ENCODE results near the gene FBN2. TPM values are rescaled to one million over a fixed set of nuclear protein-coding genes. Genes with fewer than 3 reads are reported as not detected.
"Not testable (repeated sequence)": the region's sequence is repeated elsewhere in the genome, so short reads cannot be mapped to it uniquely, and the experiment has no call there.

The FBN2 gene
- total and polyA plus RNA-seq, 9 of the 15 experiments (the other 6 are each of a cell fraction or from before 2014, with no cell fraction given), result 0.01 to 0.09 TPM; not detected in 7

- TF ChIP-seq FOXO4 (CRISPR knock-in tag; IDR thresholded peaks at IDR 0.05) (no peak), ELF2 (CRISPR knock-in tag; IDR thresholded peaks at IDR 0.05) (no peak), E2F8 (IDR thresholded peaks at IDR 0.05; ENCODE audit: low read depth, partially characterized antibody) (no peak), FOS (IDR thresholded peaks at IDR 0.05; ENCODE audit: extremely low read depth, insufficient read length) (no peak), POLR3G (IDR thresholded peaks at IDR 0.05; ENCODE audit: extremely low read depth, insufficient read length, insufficient replicate concordance) (no peak), SMC3 (conservative IDR thresholded peaks at IDR 0.05; ENCODE audit: insufficient read depth, low read depth, low read length) (no peak), TAF1 (IDR thresholded peaks at IDR 0.05; ENCODE audit: control insufficient read depth, extremely low read depth, insufficient read depth, low read length, severe bottlenecking) (no peak)
Observed at GRCh38 chr5:128402506-128402905, 135.5 kb downstream of the FBN2 start (continued).

- H4K20me1 ChIP-seq (replicated peaks; ENCODE audit: control insufficient read depth, insufficient read depth, low read length); CTCF ChIA-PET (ENCODE audit: low intra/inter-chr PET ratio); H3K36me3 ChIP-seq (ENCODE audit: control insufficient read depth, insufficient read depth, low read length); H3K4me3 ChIP-seq; FAIRE-seq; DNase-seq (ENCODE audit: extremely low read depth in 1 of 4, low spot score in 3 of 4); BruUV-seq (replicated peaks); POLR2A ChIA-PET; H3K9me1 ChIP-seq (ENCODE audit: control insufficient read depth, insufficient read depth, low read length); H3K79me2 ChIP-seq (ENCODE audit: control insufficient read depth, insufficient read depth, low read length); H3K4me2 ChIP-seq (ENCODE audit: insufficient read depth, low read length); H3K4me1 ChIP-seq (replicated peaks in 1 of 2; ENCODE audit: control insufficient read depth in 2 of 2, insufficient read depth in 2 of 2, low read length in 2 of 2); in situ Hi-C loops (cut with MboI); H3K27me3 ChIP-seq (ENCODE audit: control insufficient read depth in 2 of 2, insufficient read depth in 2 of 2, low read length in 2 of 2); H3K9me3 ChIP-seq (replicated peaks; ENCODE audit: control insufficient read depth, insufficient read depth, low read depth, low read length); H3K9ac ChIP-seq (ENCODE audit: insufficient read depth in 1 of 2, low read depth in 2 of 2, low read length in 2 of 2); H3K27ac ChIP-seq (ENCODE audit: extremely low read depth, low read depth, low read length); H2AFZ ChIP-seq (ENCODE audit: low read depth, low read length); intact Hi-C loops (cut with micrococcal nuclease); ATAC-seq: not testable (repeated sequence)
- WGBS (ENCODE audit: insufficient coverage, low coverage, missing lambda C conversion rate), result 0% methylated on average over 2 of the region's 2 CpGs
Observed at GRCh38 chr5:128400766-128401165, 137.3 kb downstream of the FBN2 start.
